RPMI8226 (cell line): ENCODE data around the gene PRR16.

Experiments used
- DNase-seq: peaks from one replicate; pipeline ENCODE4 v3.0.0-alpha.2; 2015

PRR16 gene

DNA sequence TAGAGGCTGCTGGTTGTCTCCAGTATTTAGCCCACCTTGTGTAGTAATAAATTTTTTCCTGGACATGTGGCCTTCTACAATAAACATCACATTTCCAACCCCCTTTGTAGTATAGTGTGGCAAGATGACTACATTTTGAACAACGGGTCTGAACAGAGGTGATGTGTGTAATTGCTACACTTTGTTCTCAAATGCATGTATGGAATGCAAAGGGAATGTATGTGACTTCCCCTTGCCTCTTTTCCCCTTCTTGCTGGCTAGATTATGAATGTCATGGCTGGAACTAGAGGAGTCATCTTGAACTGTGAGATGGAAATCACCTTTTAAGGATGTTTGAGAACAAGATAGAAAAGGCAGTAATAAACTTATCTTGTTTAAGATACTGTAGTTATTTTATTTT lies 54.5 kb downstream of the PRR16 start:
- DNase-seq: no peak

DNA sequence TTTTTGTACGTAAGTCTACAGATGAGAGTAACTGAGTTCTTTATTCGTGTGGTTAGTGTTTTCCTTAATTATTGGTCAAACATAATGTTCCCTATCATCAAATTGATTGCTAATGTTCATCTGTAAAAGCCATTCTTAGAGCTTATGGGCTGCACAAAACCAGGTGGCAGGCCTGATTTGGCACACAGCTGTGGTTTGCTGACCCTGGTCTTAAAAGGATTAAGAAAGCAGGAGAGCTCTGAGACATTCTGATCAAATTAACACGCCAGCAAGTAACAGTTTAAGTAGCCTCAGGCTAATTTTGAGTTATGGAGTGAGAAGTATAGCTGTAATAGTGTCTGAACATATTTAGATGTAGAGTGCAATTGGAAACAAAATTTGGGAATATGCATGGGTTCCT lies 63.2 kb downstream of the PRR16 start:
- DNase-seq: no peak

GRCh38 chr5:120528609-120529008 lies 64.5 kb downstream of the PRR16 start:
- DNase-seq: no peak

DNA sequence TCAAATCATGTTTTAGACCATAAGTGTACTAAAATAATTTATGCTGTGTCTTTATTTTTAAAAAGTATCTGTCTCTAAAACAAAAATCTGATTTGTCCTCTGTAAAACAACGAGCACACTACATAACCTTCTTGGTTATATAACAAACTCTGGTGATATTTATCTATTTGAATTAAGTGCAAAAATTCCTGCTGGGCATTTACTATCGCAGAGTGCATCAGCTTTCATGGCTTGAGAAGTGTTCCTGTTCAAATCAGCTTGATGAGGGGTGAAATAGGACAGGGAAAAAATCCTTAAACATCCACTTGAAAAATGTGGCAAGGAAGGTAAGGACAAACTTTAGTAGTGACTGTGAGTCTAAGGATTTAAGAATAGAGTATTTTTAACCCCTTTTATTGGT lies 65.3 kb downstream of the PRR16 start:
- no peak for DNase-seq

DNA sequence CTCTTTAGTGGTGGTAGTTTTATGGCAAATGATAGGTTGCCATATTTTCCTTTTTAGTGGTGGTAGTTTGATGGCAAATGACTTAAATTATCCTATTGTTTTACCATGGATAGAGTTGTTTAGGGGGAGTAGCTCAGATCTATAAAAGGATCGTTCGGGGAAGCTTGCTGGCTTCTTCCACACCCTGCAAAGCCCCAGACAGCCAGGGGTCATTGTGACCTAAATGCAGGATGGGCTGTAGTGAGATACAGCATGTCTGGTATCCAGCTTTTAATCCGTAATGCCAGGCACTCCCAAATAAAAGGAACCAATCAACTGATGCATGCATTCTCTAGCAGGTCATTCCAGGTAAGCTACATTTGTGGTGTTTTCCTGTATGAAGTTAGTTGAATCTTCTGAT lies 67.1 kb downstream of the PRR16 start:
- no peak for DNase-seq

- no peak for DNase-seq
These were observed 68.7 kb downstream of the PRR16 start for GRCh38 chr5:120532835-120533234.

- no peak for DNase-seq
These were observed 69.5 kb downstream of the PRR16 start for GRCh38 chr5:120533581-120533980.

GRCh38 chr5:120535900-120536299 lies 71.8 kb downstream of the PRR16 start:
- DNase-seq: no peak

- no peak for DNase-seq
These were observed 74.0 kb downstream of the PRR16 start for GRCh38 chr5:120538149-120538548.

DNA sequence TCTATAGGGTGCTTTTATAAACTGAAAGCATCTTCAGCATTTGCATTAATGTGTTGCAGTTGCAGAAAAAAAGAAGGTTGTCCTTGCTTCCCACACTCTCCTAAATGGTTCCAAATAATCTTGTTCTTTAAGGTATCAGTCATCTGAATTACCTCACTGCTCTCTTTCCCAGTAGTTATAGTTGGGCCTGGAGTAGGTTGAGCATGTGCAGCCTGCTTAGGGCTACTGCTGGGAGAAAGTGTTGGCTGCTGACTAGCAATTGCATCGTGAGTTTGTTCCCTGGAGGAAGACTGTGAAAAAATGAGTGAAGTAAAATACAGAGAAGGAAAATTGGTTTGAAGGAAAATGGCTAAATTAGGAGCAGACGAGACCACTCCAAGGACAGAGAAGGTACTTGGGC lies 74.5 kb downstream of the PRR16 start:
- no peak for DNase-seq

GRCh38 chr5:120539471-120539870 lies 75.4 kb downstream of the PRR16 start:
- DNase-seq: no peak

DNA sequence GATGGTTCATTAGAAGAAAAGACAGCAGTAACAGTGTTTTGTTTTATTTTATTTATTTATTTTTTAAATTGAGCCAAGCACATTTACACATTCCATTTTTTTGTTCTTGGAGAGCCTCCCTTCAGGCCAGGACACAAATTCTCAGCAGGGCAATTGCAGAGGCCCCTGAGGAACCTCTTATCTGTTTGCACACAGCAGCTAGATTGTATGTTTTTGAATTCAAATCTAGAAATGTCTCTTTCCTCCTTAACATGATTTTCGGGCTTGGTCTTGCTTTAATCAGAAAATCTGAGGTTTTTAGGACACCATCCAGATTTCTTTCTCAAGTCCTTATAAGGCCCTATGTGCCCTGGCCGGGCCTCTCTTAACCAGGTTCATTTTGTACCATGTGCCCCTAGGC lies 76.0 kb downstream of the PRR16 start:
- no peak for DNase-seq

DNA sequence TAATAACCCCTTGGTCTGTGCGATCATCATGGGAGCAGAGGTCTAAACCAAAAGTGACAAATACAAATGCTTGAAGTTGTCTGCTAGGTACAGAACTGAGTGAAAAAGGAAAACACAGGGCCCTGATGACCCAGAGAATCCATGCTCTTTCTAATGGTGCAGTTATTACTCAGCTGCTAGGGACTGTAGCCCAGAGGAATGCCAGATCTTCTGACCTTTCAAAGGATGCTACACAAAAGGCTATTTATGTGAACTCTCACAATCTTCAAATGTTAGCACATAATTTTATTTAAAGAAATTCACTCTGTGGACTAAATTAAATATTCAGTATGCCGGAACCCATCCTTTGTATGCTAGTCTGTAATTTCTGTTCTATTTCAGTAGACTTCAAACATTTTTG lies 79.9 kb downstream of the PRR16 start:
- no peak for DNase-seq

- no peak for DNase-seq
These were observed 80.9 kb downstream of the PRR16 start for GRCh38 chr5:120545007-120545406.

GRCh38 chr5:120545951-120546350 lies 81.9 kb downstream of the PRR16 start:
- DNase-seq: no peak

- no peak for DNase-seq
These were observed 82.8 kb downstream of the PRR16 start for GRCh38 chr5:120546922-120547321.

- DNase-seq: no peak
These were observed 86.3 kb downstream of the PRR16 start for GRCh38 chr5:120550358-120550757.

DNA sequence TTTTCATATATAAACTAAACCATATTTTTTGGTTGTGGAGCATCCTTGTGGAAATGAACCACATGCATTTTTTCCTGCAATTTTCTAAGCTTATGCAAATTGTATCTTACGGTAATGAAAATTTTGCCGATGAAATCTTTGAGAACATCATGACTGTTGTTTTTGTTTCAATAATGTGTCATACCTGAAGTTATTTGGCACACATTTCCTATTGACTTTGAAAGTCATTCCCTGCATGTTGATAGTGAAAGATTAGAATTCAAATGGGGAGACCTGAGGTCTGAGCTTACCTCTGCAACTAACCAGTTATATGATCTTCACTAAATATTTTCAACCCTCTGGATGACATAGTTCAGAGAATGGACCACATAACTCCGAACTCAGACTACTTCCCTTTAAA lies 88.5 kb downstream of the PRR16 start:
- DNase-seq: no peak

DNA sequence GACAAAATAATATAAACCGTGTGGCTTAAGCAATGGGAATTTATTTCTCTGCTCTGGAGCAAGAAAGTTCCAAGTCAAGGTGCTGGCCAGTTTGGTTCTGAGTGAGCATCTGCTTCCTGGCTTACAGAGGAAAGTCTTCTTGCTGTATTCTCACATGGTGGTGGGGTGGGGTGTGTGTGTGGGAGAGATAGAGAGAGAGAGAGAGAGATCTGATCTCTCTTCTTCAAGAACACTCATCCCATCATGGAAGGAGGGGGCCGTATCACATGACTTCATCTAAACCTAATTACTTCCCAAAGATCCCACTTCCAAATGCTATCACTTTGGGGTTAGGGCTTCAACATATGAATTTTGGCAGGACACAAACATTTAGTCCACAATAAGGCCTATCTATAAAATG lies 91.2 kb downstream of the PRR16 start:
- DNase-seq: no peak

DNA sequence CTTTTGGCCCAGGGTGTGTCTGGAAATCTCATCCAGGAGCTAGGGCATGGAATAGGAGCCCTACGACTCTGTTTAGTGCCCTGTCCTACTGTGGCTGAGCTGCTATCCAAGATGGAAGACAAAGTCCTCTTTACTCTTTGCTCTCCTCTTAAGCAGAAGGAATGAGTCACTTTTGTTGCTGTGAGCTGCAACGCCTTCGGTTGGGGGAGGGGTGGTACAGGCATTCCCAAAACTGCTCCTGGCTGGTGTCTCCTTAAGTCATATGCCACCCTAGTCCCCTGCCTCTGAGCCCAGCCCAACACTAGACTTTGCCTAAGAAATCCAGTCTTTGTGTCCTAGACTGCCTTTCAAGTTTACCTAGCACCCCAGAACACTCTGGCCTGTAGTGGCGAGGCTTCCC lies 99.9 kb downstream of the PRR16 start:
- no peak for DNase-seq

DNA sequence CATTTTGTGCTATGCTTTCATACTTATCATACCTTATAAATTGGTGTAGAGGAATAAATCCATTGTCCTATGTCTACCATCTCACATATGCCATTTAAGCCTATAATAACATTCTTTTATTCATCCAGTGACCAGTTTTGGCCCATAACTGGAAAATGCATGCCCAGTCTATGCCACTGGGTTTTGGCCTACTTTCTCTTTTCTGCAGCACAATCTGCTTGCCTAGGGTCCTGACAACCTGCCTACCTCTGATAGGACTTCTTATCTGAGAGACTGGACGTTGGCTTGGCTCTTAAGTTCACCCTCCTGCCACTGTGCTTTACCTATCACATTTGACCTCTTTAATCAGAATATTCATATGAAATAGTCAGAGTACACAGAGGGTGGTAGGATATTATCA lies 103.0 kb downstream of the PRR16 start:
- no peak for DNase-seq

GRCh38 chr5:120567921-120568320 lies 103.8 kb downstream of the PRR16 start:
- no peak for DNase-seq

- DNase-seq: no peak
These were observed 104.6 kb downstream of the PRR16 start for GRCh38 chr5:120568711-120569110.

DNA sequence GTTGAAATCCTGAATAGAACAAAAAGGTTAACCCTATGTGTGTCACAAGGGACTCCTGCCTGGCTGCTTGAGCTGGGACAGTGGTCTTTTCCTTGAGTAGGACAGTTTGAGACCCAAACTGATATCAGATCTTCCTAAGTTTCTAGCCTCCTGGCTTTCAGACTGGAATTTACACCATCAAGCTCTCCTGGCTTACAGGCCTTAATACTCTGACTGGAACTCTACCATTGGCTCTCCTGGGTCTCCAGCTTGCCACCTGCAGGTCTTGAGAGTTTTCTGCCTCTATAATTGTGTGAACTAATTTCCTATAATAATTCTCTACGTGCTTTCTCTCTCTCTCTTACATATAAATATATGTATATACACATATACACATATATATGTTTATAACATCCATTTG lies 112.5 kb downstream of the PRR16 start:
- DNase-seq: no peak

DNA sequence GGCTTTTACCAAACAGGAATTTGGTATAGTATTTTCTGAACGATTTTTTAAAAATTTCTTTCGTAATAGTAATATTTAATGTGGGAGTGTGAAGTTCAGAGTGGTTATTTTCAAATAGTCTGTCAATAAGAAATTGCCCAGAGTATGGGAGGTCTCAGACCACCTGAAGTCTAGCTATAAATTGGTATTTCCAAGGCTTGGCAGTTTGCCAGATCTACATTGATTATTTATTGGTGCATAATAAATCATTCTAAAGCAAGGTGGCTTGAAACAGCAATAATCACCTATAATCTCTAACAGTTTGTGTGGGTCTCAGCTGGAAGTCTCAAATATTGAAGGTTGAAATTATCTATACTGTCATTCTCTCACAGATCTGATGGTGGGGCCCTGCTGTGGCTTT lies 118.5 kb downstream of the PRR16 start:
- DNase-seq: no peak

GRCh38 chr5:120586646-120587045 lies 122.5 kb downstream of the PRR16 start:
- no peak for DNase-seq
